ENCODE results near the gene RNASE9. TPM values are rescaled to one million over a fixed set of nuclear protein-coding genes. Genes with fewer than 3 reads are reported as not detected.
A peak's percentile ranks its signal among the peaks of the same experiment; 100 is the strongest.
"Not testable (repeated sequence)": the region's sequence is repeated elsewhere in the genome, so short reads cannot be mapped to it uniquely, and the experiment has no call there.

Gene RNASE9
- polyA plus RNA-seq, 2 of the 4 experiments (the other 2 are of a cell fraction), result not detected

GRCh38 chr14:20508367-20508766, 52.5 kb downstream of the RNASE9 start:
- WGBS (ENCODE audit: missing lambda C conversion rate), result 85% methylated on average over 8 of the region's 8 CpGs
- FAIRE-seq, result no peak
- TF ChIP-seq GATA3 (IDR thresholded peaks at IDR 0.05; ENCODE audit: borderline replicate concordance) (no peak), HMGXB4 (CRISPR knock-in tag; IDR thresholded peaks at IDR 0.05; ENCODE audit: borderline replicate concordance) (no peak), REST (IDR thresholded peaks at IDR 0.05) (no peak), FOXS1 (CRISPR knock-in tag; IDR thresholded peaks at IDR 0.05) (no peak), SREBF2 (IDR thresholded peaks at IDR 0.05) (no peak)
- H3K9me3 ChIP-seq, result no peaks in the 10 kb centered on the region
- H3K27ac ChIP-seq, result no peak overlapping the region
- CTCF ChIA-PET, result no interaction called here
- DNase-seq (ENCODE audit: low read depth in 1 of 2, low spot score in 1 of 2), result no peak
- H3K4me3 ChIP-seq, result no peak overlapping the region
- H3K4me2 ChIP-seq, result no peak overlapping the region
- ATAC-seq, result no peak
- no peaks in the 10 kb centered on the region for H3K4me1 ChIP-seq
- POLR2A ChIA-PET, result no interaction called here

GRCh38 chr14:20507537-20507936, 53.3 kb downstream of the RNASE9 start:
- H3K27ac ChIP-seq; H3K4me3 ChIP-seq; H3K4me2 ChIP-seq; CTCF ChIA-PET; ATAC-seq; H3K4me1 ChIP-seq; FAIRE-seq; DNase-seq (ENCODE audit: low read depth in 1 of 2, low spot score in 1 of 2); POLR2A ChIA-PET; H3K9me3 ChIP-seq: not testable (repeated sequence)
- peak; percentile 52 for TF ChIP-seq ZC3H11A (IDR thresholded peaks at IDR 0.05)
- WGBS (ENCODE audit: missing lambda C conversion rate), result 79% methylated on average over 3 of the region's 3 CpGs

- ATAC-seq; H3K4me3 ChIP-seq; H3K4me2 ChIP-seq; H3K9me3 ChIP-seq; CTCF ChIA-PET; H3K27ac ChIP-seq; FAIRE-seq; POLR2A ChIA-PET; H3K4me1 ChIP-seq; DNase-seq (ENCODE audit: low read depth in 1 of 2, low spot score in 1 of 2): not testable (repeated sequence)
- WGBS (ENCODE audit: missing lambda C conversion rate), result no CpG with 5 or more reads among the region's 30 CpGs
These were observed 54.1 kb downstream of the RNASE9 start for GRCh38 chr14:20506752-20507151.

GRCh38 chr14:20506276-20506675, 54.6 kb downstream of the RNASE9 start:
- H3K9me3 ChIP-seq; H3K27ac ChIP-seq; H3K4me2 ChIP-seq; FAIRE-seq; ATAC-seq; DNase-seq (ENCODE audit: low read depth in 1 of 2, low spot score in 1 of 2); POLR2A ChIA-PET; H3K4me1 ChIP-seq; H3K4me3 ChIP-seq; CTCF ChIA-PET: not testable (repeated sequence)
- no CpG with 5 or more reads among the region's 30 CpGs for WGBS (ENCODE audit: missing lambda C conversion rate)

Other genes starting within 250 kb of the RNASE9 start
- 98.2 and 121 TPM in 2 replicates for gene CCNB1IP1, start 227.8 kb downstream of the RNASE9 start, polyA plus RNA-seq (2011; rRNA removed)
- gene CCNB1IP1, start 227.8 kb downstream of the RNASE9 start, polyA plus RNA-seq (2017; fragmentation: RNase III; extraction: RNeasy Plus Mini Kit Qiagen cat#74134 plus additional on column Dnase treatment), result 29.9 to 32.6 TPM (median 30.8 TPM) in 3 replicates
- 39.8 and 42.3 TPM in 2 replicates for gene PARP2, start 217.4 kb downstream of the RNASE9 start, polyA plus RNA-seq (2011; rRNA removed)
- gene PARP2, start 217.4 kb downstream of the RNASE9 start, polyA plus RNA-seq (2017; fragmentation: RNase III; extraction: RNeasy Plus Mini Kit Qiagen cat#74134 plus additional on column Dnase treatment), result 42.0 to 43.4 TPM (median 42.1 TPM) in 3 replicates
- gene TEP1, start 147.5 kb downstream of the RNASE9 start, polyA plus RNA-seq (2011; rRNA removed), result 17.5 and 22.2 TPM in 2 replicates
- gene TEP1, start 147.5 kb downstream of the RNASE9 start, polyA plus RNA-seq (2017; fragmentation: RNase III; extraction: RNeasy Plus Mini Kit Qiagen cat#74134 plus additional on column Dnase treatment), result 6.8 to 8.0 TPM (median 7.4 TPM) in 3 replicates
- gene KLHL33, start 124.9 kb downstream of the RNASE9 start, polyA plus RNA-seq (2011; rRNA removed), result not detected in 2 replicates
- not detected in 3 replicates for gene KLHL33, start 124.9 kb downstream of the RNASE9 start, polyA plus RNA-seq (2017; fragmentation: RNase III; extraction: RNeasy Plus Mini Kit Qiagen cat#74134 plus additional on column Dnase treatment)
- gene OSGEP, start 106.2 kb downstream of the RNASE9 start, polyA plus RNA-seq (2011; rRNA removed), result 32.8 and 33.2 TPM in 2 replicates
- 30.4 to 36.9 TPM (median 33.6 TPM) in 3 replicates for gene OSGEP, start 106.2 kb downstream of the RNASE9 start, polyA plus RNA-seq (2017; fragmentation: RNase III; extraction: RNeasy Plus Mini Kit Qiagen cat#74134 plus additional on column Dnase treatment)
- gene APEX1, start 105.8 kb downstream of the RNASE9 start, polyA plus RNA-seq (2011; rRNA removed), result 324 and 419 TPM in 2 replicates
- gene APEX1, start 105.8 kb downstream of the RNASE9 start, polyA plus RNA-seq (2017; fragmentation: RNase III; extraction: RNeasy Plus Mini Kit Qiagen cat#74134 plus additional on column Dnase treatment), result 304 to 313 TPM (median 312 TPM) in 3 replicates
- 30.4 and 40.6 TPM in 2 replicates for gene PIP4P1, start 99.6 kb downstream of the RNASE9 start, polyA plus RNA-seq (2011; rRNA removed)
- 24.6 to 35.8 TPM (median 33.0 TPM) in 3 replicates for gene PIP4P1, start 99.6 kb downstream of the RNASE9 start, polyA plus RNA-seq (2017; fragmentation: RNase III; extraction: RNeasy Plus Mini Kit Qiagen cat#74134 plus additional on column Dnase treatment)
- gene PNP, start 91.6 kb downstream of the RNASE9 start, polyA plus RNA-seq (2011; rRNA removed), result 111 and 129 TPM in 2 replicates
- gene PNP, start 91.6 kb downstream of the RNASE9 start, polyA plus RNA-seq (2017; fragmentation: RNase III; extraction: RNeasy Plus Mini Kit Qiagen cat#74134 plus additional on column Dnase treatment), result 95.9 to 103 TPM (median 97.3 TPM) in 3 replicates
- gene RNASE10, start 55.5 kb downstream of the RNASE9 start, polyA plus RNA-seq (2011; rRNA removed), result not detected in 2 replicates
- gene RNASE10, start 55.5 kb downstream of the RNASE9 start, polyA plus RNA-seq (2017; fragmentation: RNase III; extraction: RNeasy Plus Mini Kit Qiagen cat#74134 plus additional on column Dnase treatment), result 0.16 to 0.18 TPM in 2 of 3 replicates, not detected in the other
- not detected in 2 replicates for gene RNASE11, start 27.0 kb upstream of the RNASE9 start, polyA plus RNA-seq (2011; rRNA removed)
- not detected in 3 replicates for gene RNASE11, start 27.0 kb upstream of the RNASE9 start, polyA plus RNA-seq (2017; fragmentation: RNase III; extraction: RNeasy Plus Mini Kit Qiagen cat#74134 plus additional on column Dnase treatment)
- not detected in 2 replicates for gene RNASE12, start 30.3 kb upstream of the RNASE9 start, polyA plus RNA-seq (2011; rRNA removed)
- gene RNASE12, start 30.3 kb upstream of the RNASE9 start, polyA plus RNA-seq (2017; fragmentation: RNase III; extraction: RNeasy Plus Mini Kit Qiagen cat#74134 plus additional on column Dnase treatment), result not detected in 3 replicates
- gene OR6S1, start 80.6 kb upstream of the RNASE9 start, polyA plus RNA-seq (2011; rRNA removed), result not detected in 2 replicates
- not detected in 3 replicates for gene OR6S1, start 80.6 kb upstream of the RNASE9 start, polyA plus RNA-seq (2017; fragmentation: RNase III; extraction: RNeasy Plus Mini Kit Qiagen cat#74134 plus additional on column Dnase treatment)
- gene RNASE4, start 123.5 kb upstream of the RNASE9 start, polyA plus RNA-seq (2011; rRNA removed), result 77.4 and 134 TPM in 2 replicates
- gene RNASE4, start 123.5 kb upstream of the RNASE9 start, polyA plus RNA-seq (2017; fragmentation: RNase III; extraction: RNeasy Plus Mini Kit Qiagen cat#74134 plus additional on column Dnase treatment), result 5.8 to 10.6 TPM (median 8.6 TPM) in 3 replicates
- 35.4 and 46.9 TPM in 2 replicates for gene ANG, start 127.7 kb upstream of the RNASE9 start, polyA plus RNA-seq (2011; rRNA removed)
- 6.5 to 10.5 TPM (median 10.2 TPM) in 3 replicates for gene ANG, start 127.7 kb upstream of the RNASE9 start, polyA plus RNA-seq (2017; fragmentation: RNase III; extraction: RNeasy Plus Mini Kit Qiagen cat#74134 plus additional on column Dnase treatment)
- gene EDDM3A, start 184.8 kb upstream of the RNASE9 start, polyA plus RNA-seq (2011; rRNA removed), result not detected in 2 replicates
- gene EDDM3A, start 184.8 kb upstream of the RNASE9 start, polyA plus RNA-seq (2017; fragmentation: RNase III; extraction: RNeasy Plus Mini Kit Qiagen cat#74134 plus additional on column Dnase treatment), result not detected in 3 replicates
- not detected in 2 replicates for gene EDDM3B, start 207.4 kb upstream of the RNASE9 start, polyA plus RNA-seq (2011; rRNA removed)
- not detected in 3 replicates for gene EDDM3B, start 207.4 kb upstream of the RNASE9 start, polyA plus RNA-seq (2017; fragmentation: RNase III; extraction: RNeasy Plus Mini Kit Qiagen cat#74134 plus additional on column Dnase treatment)
- gene RNASE6, start 220.2 kb upstream of the RNASE9 start, polyA plus RNA-seq (2011; rRNA removed), result not detected in 2 replicates
- gene RNASE6, start 220.2 kb upstream of the RNASE9 start, polyA plus RNA-seq (2017; fragmentation: RNase III; extraction: RNeasy Plus Mini Kit Qiagen cat#74134 plus additional on column Dnase treatment), result not detected in 3 replicates
- gene RNASE1, start 241.8 kb upstream of the RNASE9 start, polyA plus RNA-seq (2011; rRNA removed), result 0.98 and 1.1 TPM in 2 replicates
- gene RNASE1, start 241.8 kb upstream of the RNASE9 start, polyA plus RNA-seq (2017; fragmentation: RNase III; extraction: RNeasy Plus Mini Kit Qiagen cat#74134 plus additional on column Dnase treatment), result 0.13 to 0.55 TPM (median 0.16 TPM) in 3 replicates